Kidney (tissue), 14 donors: ENCODE measurements around the gene TGFB1. TPM values are rescaled to one million over a fixed set of nuclear protein-coding genes. Genes with fewer than 3 reads are reported as not detected.
"Not testable (repeated sequence)": the region's sequence is repeated elsewhere in the genome, so short reads cannot be mapped to it uniquely, and the experiment has no call there.

Experiments used
- DNase-seq, 5 donors: peaks; one replicate each; pipeline ENCODE4 v3.0.0-alpha.2; 2013 to 2020
- FAIRE-seq: peaks from 2 replicates; lab custom pipeline; 2012; peaks lifted over from hg19 to GRCh38; lab: Jason Lieb, UNC
- H3K27ac ChIP-seq, 2 donors: one replicate each; pipeline ENCODE4 v1.7.0; 2013; ENCODE audit warnings: low read depth in 2 of 2, low read length in 2 of 2, inconsistent platforms in 1 of 2
- H3K27me3 ChIP-seq: one replicate; pipeline ENCODE4 v1.7.1; 2013; ENCODE audit warnings: low read length, inconsistent platforms; ENCODE audit not compliant: control insufficient read depth, insufficient read depth
- H3K36me3 ChIP-seq, 3 donors: one replicate each; pipeline versions ENCODE4 v1.7.0 to v1.7.1; 2013; ENCODE audit warnings: low read length in 3 of 3, control low read depth in 1 of 3, inconsistent platforms in 1 of 3; ENCODE audit not compliant: insufficient read depth in 3 of 3, control insufficient read depth in 2 of 3
- H3K4me1 ChIP-seq, 3 donors: one replicate each; pipeline versions ENCODE4 v1.7.0 to v1.7.1; 2013; ENCODE audit warnings: low read length in 3 of 3, inconsistent platforms in 1 of 3, low read depth in 1 of 3; ENCODE audit not compliant: control insufficient read depth in 2 of 3, insufficient read depth in 2 of 3
- H3K4me3 ChIP-seq, 3 donors: one replicate each; pipeline versions ENCODE4 v1.7.0 to v1.8.1; 2013; ENCODE audit warnings: low read length in 3 of 3, control low read depth in 1 of 3, inconsistent platforms in 1 of 3
- H3K9ac ChIP-seq, 3 donors: one replicate each; pipeline versions ENCODE4 v1.7.0 to v1.7.1; 2013; ENCODE audit warnings: low read length in 3 of 3, control low read depth in 1 of 3, inconsistent platforms in 1 of 3
- H3K9me3 ChIP-seq, 3 donors: one replicate each; pipeline versions ENCODE4 v1.7.0 to v1.7.1; 2013; ENCODE audit warnings: low read length in 3 of 3, control low read depth in 1 of 3, inconsistent platforms in 1 of 3; ENCODE audit not compliant: control insufficient read depth in 2 of 3, insufficient read depth in 1 of 3
- CTCF ChIP-seq: IDR thresholded peaks from 3 replicates; pipeline ENCODE4 v1.5.1; 2012; ENCODE audit warnings: mild to moderate bottlenecking, moderate library complexity, borderline replicate concordance; ENCODE audit not compliant: insufficient read depth; ENCODE audit errors: extremely low read depth
- intact Hi-C: fragments of 100-400 bp; cut with DNase I; formaldehyde crosslinking; loops from one replicate; pipeline ENCODE4 v1.11.1; 2022
- polyA plus RNA-seq: library from polyadenylated mRNA; stranded (reverse); fragments of 350-450 nt; fragmentation: Illumina TruSeq; extraction: RNeasy Lipid Tissue Mini Kit (QIAGEN cat#74804); gene quantifications from one replicate; pipeline ENCODE4 v1.2.3, GENCODE V29; 2014; ENCODE audit warnings: low read depth, low replicate concordance; ENCODE audit not compliant: insufficient read depth
- total RNA-seq: library from RNA; stranded (reverse); fragmentation: NEBNext Ultra II Directional; extraction: Animal tissue kit (Norgen Biotek cat#: 25700); gene quantifications from one replicate; pipeline ENCODE4 v1.2.1, GENCODE V29; 2021
- donor health status: control.
- donor health status: control.
- donor health status: control.
- donor health status: control.
- donor health status: control.
- donor health status: DM: yes; HTN: yes; CAD: no.
- donor health status: Normal renal cell carcinoma (clear cell type).

The TGFB1 gene
- total and polyA plus RNA-seq, 2 donors from 2014 or later = 19.1 to 48.0 TPM

DNA sequence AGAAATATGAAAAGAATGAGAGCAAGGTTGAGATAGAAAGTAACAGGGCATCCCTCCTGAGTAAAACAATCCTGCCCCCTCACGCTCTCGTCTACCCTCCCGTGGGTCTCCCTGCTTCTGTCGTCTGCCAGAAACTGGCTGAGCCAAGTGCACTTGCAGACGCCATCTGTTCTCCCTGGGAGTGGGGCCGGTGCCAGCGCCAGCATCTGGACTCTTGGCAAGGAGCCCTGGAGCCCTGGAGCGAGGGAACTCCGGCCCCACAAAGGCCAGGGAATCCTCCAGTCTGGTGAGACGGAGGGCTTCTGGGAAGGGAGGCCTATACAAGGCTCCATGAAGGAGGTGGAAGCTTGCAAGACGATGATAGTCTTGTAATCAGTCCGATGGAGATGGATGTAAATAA lies 20.3 kb upstream of the TGFB1 start:
- H3K4me3 ChIP-seq = no peak overlapping the region
- no peaks in the 10 kb centered on the region for H3K27me3 ChIP-seq
- peak overlapping the region in 1 of 2 donors; percentile 9 for H3K27ac ChIP-seq
- FAIRE-seq (no peak), DNase-seq (peak in 4 of 5 donors; percentile 44 to 91 (median 71))
- TF ChIP-seq CTCF = no peak
- no peak overlapping the region for H3K9ac ChIP-seq
- intact Hi-C loops = no loop called here
- H3K9me3 ChIP-seq = no peaks in the 10 kb centered on the region
- H3K4me1 ChIP-seq = peaks cover 0 to 15% (median 2%) of the 10 kb centered on the region in 3 donors
- no peaks in the 10 kb centered on the region for H3K36me3 ChIP-seq

GRCh38 chr19:41372501-41372900 lies 18.8 kb upstream of the TGFB1 start:
- no peak for TF ChIP-seq CTCF
- H3K27me3 ChIP-seq = no peaks in the 10 kb centered on the region
- no peak for FAIRE-seq
- peaks cover 2 to 18% (median 5%) of the 10 kb centered on the region in 3 donors for H3K4me1 ChIP-seq
- H3K9ac ChIP-seq = no peak overlapping the region
- no peaks in the 10 kb centered on the region for H3K9me3 ChIP-seq
- no peak overlapping the region for H3K4me3 ChIP-seq
- no peak overlapping the region for H3K27ac ChIP-seq
- DNase-seq = no peak
- no peaks in the 10 kb centered on the region for H3K36me3 ChIP-seq
- intact Hi-C loops = no loop called here

DNA sequence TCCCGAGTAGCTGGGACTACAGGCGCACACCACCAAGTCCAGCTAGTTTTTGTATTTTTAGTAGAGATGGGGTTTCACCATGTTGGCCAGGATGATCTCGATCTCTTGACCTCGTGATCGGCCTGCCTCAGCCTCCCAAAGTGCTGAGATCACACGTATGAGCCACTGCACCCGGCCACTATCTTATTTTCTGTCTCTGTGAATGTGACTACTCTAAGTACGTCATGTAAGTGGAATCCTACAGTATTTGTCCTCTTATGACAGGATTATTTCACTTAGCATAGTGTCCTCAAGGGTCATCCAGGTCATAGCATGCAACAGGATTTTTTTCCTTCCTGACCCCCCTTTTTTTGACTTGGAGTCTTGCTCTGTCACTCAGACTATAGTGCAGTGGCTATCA lies 17.8 kb upstream of the TGFB1 start:
- no peak for FAIRE-seq
- intact Hi-C loops = no loop called here
- no peak for TF ChIP-seq CTCF
- H3K9me3 ChIP-seq = no peaks in the 10 kb centered on the region
- peaks cover 2 to 14% (median 5%) of the 10 kb centered on the region in 3 donors for H3K4me1 ChIP-seq
- no peak overlapping the region for H3K9ac ChIP-seq
- DNase-seq = no peak
- H3K27ac ChIP-seq = no peak overlapping the region
- no peaks in the 10 kb centered on the region for H3K36me3 ChIP-seq
- no peak overlapping the region for H3K4me3 ChIP-seq
- no peaks in the 10 kb centered on the region for H3K27me3 ChIP-seq

DNA sequence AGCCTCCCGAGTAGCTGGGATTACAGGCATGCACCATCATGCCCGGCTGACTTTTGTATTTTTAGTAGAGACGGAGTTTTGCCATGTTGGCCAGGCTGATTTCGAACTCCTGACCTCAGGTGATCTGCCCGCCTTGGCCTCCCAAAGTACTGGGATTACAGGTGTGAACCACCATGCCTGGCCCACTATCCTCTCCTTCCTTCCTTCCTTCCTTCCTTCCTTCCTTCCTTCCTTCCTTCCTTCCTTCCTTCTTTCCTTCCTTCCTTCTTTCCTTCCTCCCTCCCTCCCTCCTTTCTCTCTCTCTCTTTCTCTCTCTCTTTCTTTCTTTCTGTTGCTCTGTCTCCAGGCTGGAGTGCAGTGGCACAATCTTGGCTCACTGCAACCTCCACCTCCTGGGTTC lies 17.4 kb upstream of the TGFB1 start:
- intact Hi-C loops, H3K9me3 ChIP-seq, H3K36me3 ChIP-seq, H3K27me3 ChIP-seq, H3K27ac ChIP-seq, FAIRE-seq, H3K9ac ChIP-seq, DNase-seq, H3K4me3 ChIP-seq: not testable (repeated sequence)
- H3K4me1 ChIP-seq = peaks cover 2 to 13% (median 5%) of the 10 kb centered on the region in 3 donors
